ENCODE data around the gene NCOR1. TPM values are rescaled to one million over a fixed set of nuclear protein-coding genes. Genes with fewer than 3 reads are reported as not detected.

NCOR1 gene
- total RNA-seq, result 52.0 TPM
- 10 to 100 TPM; 47.9 to 62.1 (median 57.6) TPM for polyA plus RNA-seq (ENCODE audit: insufficient read depth in 1 of 8, insufficient read length in 8 of 8, low replicate concordance in 1 of 8)
- long read RNA-seq, donor 1, partial matches to known transcripts, result 0 of 3 reads
- long read RNA-seq, donor 1, other reads (novel, unspliced or antisense), result 0 of 3 reads
- long read RNA-seq, donor 2, result 0 reads
- long read RNA-seq, donor 3, partial matches to known transcripts, result 20 of 28 reads
- long read RNA-seq, donor 3, other reads (novel, unspliced or antisense), result 0 of 28 reads
- long read RNA-seq, donor 4, partial matches to known transcripts, result 0 of 1 reads
- long read RNA-seq, donor 4, other reads (novel, unspliced or antisense), result 0 of 1 reads
- long read RNA-seq, donor 5, partial matches to known transcripts, result 64 of 79 reads
- long read RNA-seq, donor 5, other reads (novel, unspliced or antisense), result 10 of 79 reads
- long read RNA-seq, donor 6, transcript NCOR1-206 (15 exons, 1,883 nt), result major isoform, 5 of 13 reads
- long read RNA-seq, donor 6, partial matches to known transcripts, result 0 of 13 reads
- long read RNA-seq, donor 6, other reads (novel, unspliced or antisense), result 0 of 13 reads
- long read RNA-seq, donor 7, partial matches to known transcripts, result 32 of 40 reads
- long read RNA-seq, donor 7, other reads (novel, unspliced or antisense), result 0 of 40 reads
- long read RNA-seq, donor 8, partial matches to known transcripts, result 5 of 14 reads
- long read RNA-seq, donor 8, other reads (novel, unspliced or antisense), result 0 of 14 reads
- long read RNA-seq, donor 9, partial matches to known transcripts, result 7 of 8 reads
- long read RNA-seq, donor 9, other reads (novel, unspliced or antisense), result 0 of 8 reads
- long read RNA-seq, donor 10, partial matches to known transcripts, result 45 of 51 reads
- long read RNA-seq, donor 10, other reads (novel, unspliced or antisense), result 0 of 51 reads
- long read RNA-seq, donor 11, partial matches to known transcripts, result 36 of 42 reads
- long read RNA-seq, donor 11, other reads (novel, unspliced or antisense), result 0 of 42 reads

- 0% methylated on average over 81 of the region's 82 CpGs for WGBS (ENCODE audit: insufficient coverage)
- Histone ChIP-seq H3K27ac (ENCODE audit: low read length) (peak within 1 kb of the TSS; percentile 98), H3K4me3 (ENCODE audit: low read length) (peak within 1 kb of the TSS; percentile 78), H3K36me3 (ENCODE audit: control insufficient read depth, insufficient read depth, low read length) (no peaks in the 10 kb centered on the region), H3K4me1 (ENCODE audit: control insufficient read depth, insufficient read depth, low read length) (peaks cover 13% of the 10 kb centered on the region), H3K9me3 (replicated peaks; ENCODE audit: control insufficient read depth, low read depth, low read length) (no peaks in the 10 kb centered on the region), H3K27me3 (ENCODE audit: control insufficient read depth, insufficient read depth, low read length) (no peaks in the 10 kb centered on the region)
- peak; percentile 98 for DNase-seq
Observed at GRCh38 chr17:16215273-16215964, at the start of gene NCOR1. Gene NCOR1, minus strand, starts transcription at chr17:16215534. Its CDS starts 20,965 bp downstream, at chr17:16194569.

- no peaks in the 10 kb centered on the region for H3K27me3 ChIP-seq (ENCODE audit: control insufficient read depth, insufficient read depth, low read length)
- WGBS (ENCODE audit: insufficient coverage), result no CpG with 5 or more reads among the region's 4 CpGs
Observed at GRCh38 chr17:16262201-16262600, 46.9 kb upstream of the NCOR1 start.

GRCh38 chr17:16261049-16261448 lies 45.7 kb upstream of the NCOR1 start:
- H3K27ac ChIP-seq (ENCODE audit: low read length), result no peak overlapping the region
- peaks cover 4% of the 10 kb centered on the region for H3K9me3 ChIP-seq (replicated peaks; ENCODE audit: control insufficient read depth, low read depth, low read length)
- 40% methylated on average over 1 of the region's 3 CpGs for WGBS (ENCODE audit: insufficient coverage)
- H3K4me1 ChIP-seq (ENCODE audit: control insufficient read depth, insufficient read depth, low read length), result peaks cover 9% of the 10 kb centered on the region
- no peaks in the 10 kb centered on the region for H3K27me3 ChIP-seq (ENCODE audit: control insufficient read depth, insufficient read depth, low read length)
- peaks cover 4% of the 10 kb centered on the region for H3K36me3 ChIP-seq (ENCODE audit: control insufficient read depth, insufficient read depth, low read length)
- DNase-seq, result no peak
- no peak overlapping the region for H3K4me3 ChIP-seq (ENCODE audit: low read length)

More at GRCh38 chr17:16262201-16262600, 46.9 kb upstream of the NCOR1 start:
- Histone ChIP-seq H3K4me3 (ENCODE audit: low read length) (no peak overlapping the region), H3K27ac (ENCODE audit: low read length) (no peak overlapping the region), H3K9me3 (replicated peaks; ENCODE audit: control insufficient read depth, low read depth, low read length) (peaks cover 4% of the 10 kb centered on the region), H3K4me1 (ENCODE audit: control insufficient read depth, insufficient read depth, low read length) (peaks cover 9% of the 10 kb centered on the region), H3K36me3 (ENCODE audit: control insufficient read depth, insufficient read depth, low read length) (peaks cover 4% of the 10 kb centered on the region)
- DNase-seq, result no peak

GRCh38 chr17:16259926-16260325 lies 44.6 kb upstream of the NCOR1 start:
- Histone ChIP-seq H3K36me3 (ENCODE audit: control insufficient read depth, insufficient read depth, low read length) (peaks cover 4% of the 10 kb centered on the region), H3K27ac (ENCODE audit: low read length) (peak overlapping the region; percentile 25), H3K4me1 (ENCODE audit: control insufficient read depth, insufficient read depth, low read length) (peaks cover 14% of the 10 kb centered on the region), H3K9me3 (replicated peaks; ENCODE audit: control insufficient read depth, low read depth, low read length) (peaks cover 4% of the 10 kb centered on the region), H3K27me3 (ENCODE audit: control insufficient read depth, insufficient read depth, low read length) (no peaks in the 10 kb centered on the region), H3K4me3 (ENCODE audit: low read length) (no peak overlapping the region)
- 96% methylated on average over 4 of the region's 6 CpGs for WGBS (ENCODE audit: insufficient coverage)
- peak; percentile 47 for DNase-seq

- Histone ChIP-seq H3K9me3 (replicated peaks; ENCODE audit: control insufficient read depth, low read depth, low read length) (peaks cover 4% of the 10 kb centered on the region), H3K27me3 (ENCODE audit: control insufficient read depth, insufficient read depth, low read length) (no peaks in the 10 kb centered on the region), H3K36me3 (ENCODE audit: control insufficient read depth, insufficient read depth, low read length) (peaks cover 4% of the 10 kb centered on the region), H3K27ac (ENCODE audit: low read length) (no peak overlapping the region), H3K4me1 (ENCODE audit: control insufficient read depth, insufficient read depth, low read length) (peaks cover 14% of the 10 kb centered on the region), H3K4me3 (ENCODE audit: low read length) (no peak overlapping the region)
- WGBS (ENCODE audit: insufficient coverage), result no CpG with 5 or more reads among the region's 1 CpG
- peak; percentile 88 for DNase-seq
Observed at GRCh38 chr17:16258901-16259300, 43.6 kb upstream of the NCOR1 start.

- Histone ChIP-seq H3K27ac (ENCODE audit: low read length) (peak overlapping the region; percentile 83), H3K4me3 (ENCODE audit: low read length) (no peak overlapping the region), H3K4me1 (ENCODE audit: control insufficient read depth, insufficient read depth, low read length) (peaks cover 14% of the 10 kb centered on the region), H3K36me3 (ENCODE audit: control insufficient read depth, insufficient read depth, low read length) (peaks cover 4% of the 10 kb centered on the region), H3K27me3 (ENCODE audit: control insufficient read depth, insufficient read depth, low read length) (no peaks in the 10 kb centered on the region), H3K9me3 (replicated peaks; ENCODE audit: control insufficient read depth, low read depth, low read length) (peaks cover 4% of the 10 kb centered on the region)
- WGBS (ENCODE audit: insufficient coverage), result no CpG with 5 or more reads among the region's 4 CpGs
- peak; percentile 82 for DNase-seq
Observed at GRCh38 chr17:16255481-16255921, 40.2 kb upstream of the NCOR1 start.

GRCh38 chr17:16254773-16255400 lies 39.6 kb upstream of the NCOR1 start:
- no peaks in the 10 kb centered on the region for H3K9me3 ChIP-seq (replicated peaks; ENCODE audit: control insufficient read depth, low read depth, low read length)
- WGBS (ENCODE audit: insufficient coverage), result 64% methylated on average over 2 of the region's 9 CpGs
- DNase-seq, result no peak
- H3K4me3 ChIP-seq (ENCODE audit: low read length), result no peak overlapping the region
- H3K4me1 ChIP-seq (ENCODE audit: control insufficient read depth, insufficient read depth, low read length), result peaks cover 9% of the 10 kb centered on the region
- H3K36me3 ChIP-seq (ENCODE audit: control insufficient read depth, insufficient read depth, low read length), result no peaks in the 10 kb centered on the region
- H3K27ac ChIP-seq (ENCODE audit: low read length), result peak overlapping the region; percentile 83
- no peaks in the 10 kb centered on the region for H3K27me3 ChIP-seq (ENCODE audit: control insufficient read depth, insufficient read depth, low read length)

GRCh38 chr17:16251556-16251955 lies 36.2 kb upstream of the NCOR1 start:
- Histone ChIP-seq H3K27ac (ENCODE audit: low read length) (no peak overlapping the region), H3K9me3 (replicated peaks; ENCODE audit: control insufficient read depth, low read depth, low read length) (no peaks in the 10 kb centered on the region), H3K27me3 (ENCODE audit: control insufficient read depth, insufficient read depth, low read length) (no peaks in the 10 kb centered on the region), H3K36me3 (ENCODE audit: control insufficient read depth, insufficient read depth, low read length) (no peaks in the 10 kb centered on the region), H3K4me1 (ENCODE audit: control insufficient read depth, insufficient read depth, low read length) (peaks cover 5% of the 10 kb centered on the region), H3K4me3 (ENCODE audit: low read length) (no peak overlapping the region)
- no CpG with 5 or more reads among the region's 1 CpG for WGBS (ENCODE audit: insufficient coverage)
- DNase-seq, result no peak

GRCh38 chr17:16251043-16251442 lies 35.7 kb upstream of the NCOR1 start:
- no peak overlapping the region for H3K4me3 ChIP-seq (ENCODE audit: low read length)
- no peaks in the 10 kb centered on the region for H3K9me3 ChIP-seq (replicated peaks; ENCODE audit: control insufficient read depth, low read depth, low read length)
- H3K4me1 ChIP-seq (ENCODE audit: control insufficient read depth, insufficient read depth, low read length), result peaks cover 5% of the 10 kb centered on the region
- no peaks in the 10 kb centered on the region for H3K36me3 ChIP-seq (ENCODE audit: control insufficient read depth, insufficient read depth, low read length)
- 97% methylated on average over 4 of the region's 6 CpGs for whole genome bisulfite sequencing (ENCODE audit: insufficient coverage)
- H3K27me3 ChIP-seq (ENCODE audit: control insufficient read depth, insufficient read depth, low read length), result no peaks in the 10 kb centered on the region
- no peak for DNase-seq
- no peak overlapping the region for H3K27ac ChIP-seq (ENCODE audit: low read length)

All from muscle of leg (tissue), 16 donors.